Endothelial cell of umbilical vein (primary cell): ENCODE data around the gene FAM53B. TPM values are rescaled to one million over a fixed set of nuclear protein-coding genes. Genes with fewer than 3 reads are reported as not detected.

Experiments
- BruUV-seq: library from RNA; stranded (reverse); fragments of 400-500 nt; replicated peaks from 2 replicates; lab custom pipeline; 2021; lab: Mats Ljungman, UMichigan
- CTCF ChIA-PET: fragments of 300-600, 350-600 bp; sonication (Branson Sonifier 250); formaldehyde crosslinking; loops from one replicate; lab custom pipeline; 2021; ENCODE audit warnings: antibody characterized with exemption, inconsistent platforms; lab: Charles Lee
- POLR2A ChIA-PET: fragments of 300-600, 350-600 bp; sonication (Branson Sonifier 250); formaldehyde crosslinking; loops from one replicate; lab custom pipeline; 2021; ENCODE audit warnings: antibody characterized with exemption, inconsistent platforms; lab: Charles Lee
- DNase-seq: peaks from one replicate; pipeline ENCODE4 v3.0.0-alpha.2; 2011; ENCODE audit warnings: low read depth, low spot score
- FAIRE-seq: peaks from 2 replicates; lab custom pipeline; 2011; peaks lifted over from hg19 to GRCh38; lab: Jason Lieb, UNC
- H2AFZ ChIP-seq: 2 replicates; pipeline ENCODE4 v1.6.0; 2012; ENCODE audit warnings: low read depth, low read length, control low read depth, inconsistent platforms
- H3K27ac ChIP-seq: 2 replicates; pipeline ENCODE4 v1.5.1; 2011; ENCODE audit warnings: low read depth, mild to moderate bottlenecking, control low read depth, low read length, moderate library complexity; ENCODE audit not compliant: insufficient read depth
- H3K27me3 ChIP-seq, 2 experiments: 2 replicates each; pipeline versions ENCODE4 v1.6.0 to v1.6.1; 2011; ENCODE audit warnings: low read length in 2 of 2, mixed read lengths in 1 of 2; ENCODE audit not compliant: control insufficient read depth in 2 of 2, insufficient read depth in 2 of 2
- H3K36me3 ChIP-seq, 2 experiments: 2 replicates in 1 of 2; 3 replicates in 1 of 2; pipeline ENCODE4 v1.5.1; 2011; ENCODE audit warnings: low read length in 2 of 2, mild to moderate bottlenecking in 1 of 2, moderate library complexity in 1 of 2; ENCODE audit not compliant: control insufficient read depth in 2 of 2, insufficient read depth in 2 of 2; ENCODE audit errors: extremely low read depth in 1 of 2
- H3K4me1 ChIP-seq: 3 replicates; pipeline ENCODE4 v1.5.1; 2011; ENCODE audit warnings: mild to moderate bottlenecking, low read length; ENCODE audit not compliant: control insufficient read depth, insufficient read depth; ENCODE audit errors: extremely low read depth
- H3K4me2 ChIP-seq: 2 replicates; pipeline ENCODE4 v1.6.1; 2011; ENCODE audit warnings: low read length, control low read depth, mixed read lengths; ENCODE audit not compliant: insufficient read depth
- H3K4me3 ChIP-seq, 3 experiments: fragments of 200-600 bp in 1 of 3; sonication (generic), shearing (Covaris generic) in 1 of 3; replicated peaks in 1 of 3; 2 replicates each; pipeline ENCODE4 v1.5.1; 2011 to 2016; ENCODE audit warnings: control low read depth in 3 of 3, low read length in 3 of 3, mild to moderate bottlenecking in 2 of 3, inconsistent platforms in 1 of 3, low read depth in 1 of 3, moderate library complexity in 1 of 3; ENCODE audit not compliant: insufficient read depth in 1 of 3
- H3K79me2 ChIP-seq: 2 replicates; pipeline ENCODE4 v1.6.0; 2012; ENCODE audit warnings: low read length, inconsistent platforms; ENCODE audit not compliant: control insufficient read depth, insufficient read depth
- H3K9ac ChIP-seq: replicated peaks from 2 replicates; pipeline ENCODE3; 2011; ENCODE audit warnings: low read length, control low read depth; ENCODE audit not compliant: insufficient read depth; ENCODE audit errors: extremely low read depth
- H3K9me1 ChIP-seq: replicated peaks from 3 replicates; pipeline ENCODE4 v1.6.0; 2011; ENCODE audit warnings: mild to moderate bottlenecking, low read length; ENCODE audit not compliant: control insufficient read depth, insufficient read depth; ENCODE audit errors: extremely low read depth
- H3K9me3 ChIP-seq: replicated peaks from 2 replicates; pipeline ENCODE4 v1.5.1; 2012; ENCODE audit warnings: low read length, inconsistent platforms; ENCODE audit not compliant: control insufficient read depth, insufficient read depth
- H4K20me1 ChIP-seq: replicated peaks from 2 replicates; pipeline ENCODE3; 2011; ENCODE audit warnings: mild to moderate bottlenecking, low read length; ENCODE audit not compliant: control insufficient read depth, insufficient read depth; ENCODE audit errors: extremely low read depth
- CTCF ChIP-seq, 2 donors: IDR thresholded peaks; 1 replicate in 1 of 2; 2 replicates in 1 of 2; pipeline ENCODE4 v1.5.1; 2011; ENCODE audit warnings: low read length in 2 of 2, mild to moderate bottlenecking in 2 of 2, moderate library complexity in 2 of 2, control low read depth in 1 of 2, inconsistent platforms in 1 of 2, low read depth in 1 of 2; ENCODE audit not compliant: insufficient read depth in 1 of 2; ENCODE audit errors: extremely low read depth in 1 of 2
- EZH2 ChIP-seq: IDR thresholded peaks from 2 replicates; pipeline ENCODE4 v1.6.1; 2012; ENCODE audit warnings: borderline replicate concordance, low read depth, mild to moderate bottlenecking, moderate library complexity, low read length, inconsistent platforms; ENCODE audit not compliant: severe bottlenecking
- FOS ChIP-seq: IDR thresholded peaks from 2 replicates; pipeline ENCODE4 v1.6.1; 2011; ENCODE audit warnings: mild to moderate bottlenecking, low read length, moderate library complexity, borderline replicate concordance; ENCODE audit not compliant: insufficient read depth
- GATA2 ChIP-seq: IDR thresholded peaks from 2 replicates; pipeline ENCODE4 v1.7.0; 2011; ENCODE audit warnings: low read depth, mild to moderate bottlenecking, moderate library complexity, mixed read lengths, low read length; ENCODE audit not compliant: insufficient read length, insufficient read depth
- JUN ChIP-seq: IDR thresholded peaks from 2 replicates; pipeline ENCODE4 v1.6.1; 2011; ENCODE audit warnings: borderline replicate concordance, low read depth; ENCODE audit not compliant: insufficient read length, insufficient read depth
- MAX ChIP-seq: IDR thresholded peaks from 2 replicates; pipeline ENCODE4 v1.6.1; 2011; ENCODE audit not compliant: insufficient read depth, insufficient read length
- MYC ChIP-seq: IDR thresholded peaks from one replicate; pipeline ENCODE4 v1.6.1; 2011; ENCODE audit warnings: mild to moderate bottlenecking, low read depth, low read length
- POLR2A ChIP-seq: IDR thresholded peaks from 2 replicates; pipeline ENCODE4 v1.6.1; 2012; ENCODE audit warnings: low read depth, mild to moderate bottlenecking, control low read depth, low read length
- POLR2AphosphoS5 ChIP-seq: IDR thresholded peaks from 2 replicates; pipeline ENCODE4 v1.6.1; 2012; ENCODE audit warnings: low read depth, mild to moderate bottlenecking, control low read depth, low read length, moderate library complexity; ENCODE audit not compliant: insufficient read depth
- dilution Hi-C: fragments of 300-500 bp; cut with MboI; formaldehyde crosslinking; loops from one replicate; pipeline ENCODE4 v1.15.0; 2019; ENCODE audit warnings: low sequenced_read_pairs; ENCODE audit not compliant: extremely low pct_ligation_motif_present
- intact Hi-C: fragments of 100-400 bp; cut with micrococcal nuclease; formaldehyde crosslinking; loops from one replicate; pipeline ENCODE4 v1.10.0; 2022
- polyA plus RNA-seq, 4 experiments: library from polyadenylated mRNA; depleted of rRNA in 3 of 4; stranded (reverse) in 3 of 4; unstranded in 1 of 4; fragments of >200 nt; gene quantifications; 2 replicates each; pipeline versions ENCODE4 v1.2.1 to v1.2.3, GENCODE V29; 2011 to 2012; ENCODE audit warnings: missing spikeins in 1 of 4
- total RNA-seq: library from RNA; stranded (reverse); gene quantifications from 2 replicates; pipeline ENCODE4 v1.2.3, GENCODE V29; 2021

FAM53B gene
- total and polyA plus RNA-seq, 2 donors (not counting 3 experiments of a cell fraction or from before 2014, with no cell fraction given) = 8.5 to 21.1 TPM

DNA sequence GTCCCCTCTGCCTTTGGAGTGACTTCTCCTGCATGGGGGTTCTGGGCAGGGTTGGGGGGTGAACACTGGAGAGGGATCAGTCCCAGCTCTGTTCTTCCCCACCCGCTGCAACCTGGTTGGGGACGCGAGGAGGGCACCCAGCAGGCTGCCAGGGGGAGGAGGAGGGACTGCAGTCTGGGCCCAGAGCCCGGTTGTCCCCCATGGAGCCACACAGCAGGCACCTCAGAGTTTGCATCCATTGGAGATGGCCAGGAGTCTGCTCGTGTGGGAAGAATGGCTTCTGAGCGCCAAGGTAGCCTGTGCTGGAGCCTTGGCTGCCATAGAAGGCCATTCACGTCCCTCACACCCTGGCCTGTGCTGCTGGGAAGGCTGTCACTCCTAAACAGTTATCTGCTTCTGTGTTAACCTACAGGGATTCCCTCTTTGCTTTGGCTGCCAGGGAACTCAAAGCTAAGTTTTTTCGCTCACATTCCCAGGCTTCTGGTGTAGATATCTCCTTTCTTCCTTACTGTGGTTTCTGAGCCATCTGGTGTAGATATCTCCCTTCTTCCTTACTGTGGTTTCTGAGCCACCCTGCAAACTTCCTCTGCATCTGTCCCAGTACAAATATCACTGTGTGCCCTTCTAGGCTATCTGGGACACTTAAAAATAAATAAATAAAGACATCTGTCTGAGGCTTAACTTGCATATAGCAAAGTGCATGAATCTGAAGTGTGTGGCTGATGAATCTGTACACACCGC lies 148.9 kb downstream of the FAM53B start:
- Histone ChIP-seq H3K4me1 (no peaks in the 10 kb centered on the region), H2AFZ (no peak overlapping the region), H3K4me2 (no peak overlapping the region), H3K79me2 (no peaks in the 10 kb centered on the region), H3K27ac (no peak overlapping the region), H3K9ac (no peak overlapping the region), H3K9me1 (no peaks in the 10 kb centered on the region), H3K4me3 (no peak overlapping the region), H3K27me3 (peaks cover 0 to 1% of the 10 kb centered on the region in 2 experiments), H3K9me3 (no peaks in the 10 kb centered on the region), H4K20me1 (no peaks in the 10 kb centered on the region), H3K36me3 (no peaks in the 10 kb centered on the region)
- BruUV-seq = no TSS peak
- dilution Hi-C loops (no loop called here), intact Hi-C loops (no loop called here)
- FAIRE-seq (no peak), DNase-seq (no peak)
- ChIA-PET POLR2A (no interaction called here), CTCF (no interaction called here)
- TF ChIP-seq JUN (no peak), EZH2 (no peak), FOS (no peak), POLR2AphosphoS5 (no peak), POLR2A (no peak), MYC (no peak)

- DNase-seq (peak; percentile 21), FAIRE-seq (no peak)
- dilution Hi-C loops = no loop called here
- H3K27ac ChIP-seq = no peak overlapping the region
- H3K9me3 ChIP-seq = no peaks in the 10 kb centered on the region
- TF ChIP-seq POLR2AphosphoS5 = no peak
- no peak for TF ChIP-seq MYC
- no peak for TF ChIP-seq GATA2
- TF ChIP-seq JUN = no peak
- no peak for TF ChIP-seq CTCF (IDR thresholded peaks at IDR 0.05; ENCODE audit: extremely low read depth in 1 of 2, insufficient read depth in 1 of 2, low read depth in 1 of 2, low read length in 2 of 2)
- no peak for TF ChIP-seq MAX
- TF ChIP-seq POLR2A = no peak
- TF ChIP-seq FOS = no peak
- no peak for TF ChIP-seq EZH2
- no peaks in the 10 kb centered on the region for H3K79me2 ChIP-seq
- H3K9ac ChIP-seq = no peak overlapping the region
- no peaks in the 10 kb centered on the region for H4K20me1 ChIP-seq
- no peaks in the 10 kb centered on the region for H3K36me3 ChIP-seq
- ChIA-PET POLR2A (no interaction called here), CTCF (interaction anchor here (0.8 kb wide), 2 partner anchors 17 to 65 kb away, joined by 3 read pairs; no protein-coding TSS in a partner anchor)
- intact Hi-C loops = no loop called here
- H3K4me3 ChIP-seq = no peak overlapping the region
- H3K4me2 ChIP-seq = no peak overlapping the region
- H3K4me1 ChIP-seq = no peaks in the 10 kb centered on the region
- no peaks in the 10 kb centered on the region for H3K9me1 ChIP-seq
- H2AFZ ChIP-seq = no peak overlapping the region
- BruUV-seq = no TSS peak
- H3K27me3 ChIP-seq = peaks cover 0 to 1% of the 10 kb centered on the region in 2 experiments
These were observed 149.9 kb downstream of the FAM53B start for GRCh38 chr10:124594240-124594639.
